Measurements from ENCODE around the gene CACNA1E.
"Not testable (repeated sequence)": the region's sequence is repeated elsewhere in the genome, so short reads cannot be mapped to it uniquely, and the experiment has no call there.

DNA sequence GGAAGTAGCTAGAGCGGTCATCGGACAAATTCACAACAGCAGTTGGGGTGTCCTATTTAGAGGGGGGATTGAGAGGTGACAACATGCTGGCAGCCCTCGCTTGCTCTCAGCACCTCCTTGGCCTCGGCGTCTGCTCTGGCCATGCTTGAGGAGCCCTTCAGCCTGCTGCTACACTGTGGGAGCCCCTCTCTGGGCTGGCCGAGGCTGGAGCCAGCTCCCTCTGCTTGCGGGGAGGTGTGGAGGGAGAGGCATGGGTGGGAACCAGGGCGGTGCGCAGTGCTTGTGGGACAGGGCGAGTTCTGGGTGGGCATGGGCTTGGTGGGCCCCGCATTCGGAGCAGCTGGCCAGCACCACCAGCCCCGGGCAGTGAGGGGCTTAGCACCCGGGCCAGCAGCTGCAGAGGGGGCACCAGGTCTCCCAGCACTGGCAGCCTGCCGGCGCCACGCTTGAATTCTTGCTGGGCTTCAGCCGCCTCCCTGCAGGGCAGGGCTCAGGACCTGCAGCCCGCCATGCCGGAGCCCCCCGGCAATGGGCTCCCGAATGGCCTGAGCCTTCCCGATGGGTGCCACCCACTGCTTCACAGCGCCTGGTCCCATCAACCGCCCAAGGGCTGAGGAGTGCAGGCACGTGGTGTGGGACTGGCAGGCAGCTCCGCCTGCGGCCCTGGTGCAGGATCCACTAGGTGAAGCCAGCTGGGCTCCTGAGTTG, 349.0 kb downstream of the CACNA1E start:
- TF ChIP-seq, protein P1, sequence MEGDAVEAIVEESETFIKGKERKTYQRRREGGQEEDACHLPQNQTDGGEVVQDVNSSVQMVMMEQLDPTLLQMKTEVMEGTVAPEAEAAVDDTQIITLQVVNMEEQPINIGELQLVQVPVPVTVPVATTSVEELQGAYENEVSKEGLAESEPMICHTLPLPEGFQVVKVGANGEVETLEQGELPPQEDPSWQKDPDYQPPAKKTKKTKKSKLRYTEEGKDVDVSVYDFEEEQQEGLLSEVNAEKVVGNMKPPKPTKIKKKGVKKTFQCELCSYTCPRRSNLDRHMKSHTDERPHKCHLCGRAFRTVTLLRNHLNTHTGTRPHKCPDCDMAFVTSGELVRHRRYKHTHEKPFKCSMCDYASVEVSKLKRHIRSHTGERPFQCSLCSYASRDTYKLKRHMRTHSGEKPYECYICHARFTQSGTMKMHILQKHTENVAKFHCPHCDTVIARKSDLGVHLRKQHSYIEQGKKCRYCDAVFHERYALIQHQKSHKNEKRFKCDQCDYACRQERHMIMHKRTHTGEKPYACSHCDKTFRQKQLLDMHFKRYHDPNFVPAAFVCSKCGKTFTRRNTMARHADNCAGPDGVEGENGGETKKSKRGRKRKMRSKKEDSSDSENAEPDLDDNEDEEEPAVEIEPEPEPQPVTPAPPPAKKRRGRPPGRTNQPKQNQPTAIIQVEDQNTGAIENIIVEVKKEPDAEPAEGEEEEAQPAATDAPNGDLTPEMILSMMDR (conservative IDR thresholded peaks at IDR 0.05): not testable (repeated sequence)
- not testable (repeated sequence) for TF ChIP-seq ZFX (IDR thresholded peaks at IDR 0.05)
